T-helper 1 cell (primary cell): ENCODE measurements around the gene CEBPZOS.
A peak's percentile ranks its signal among the peaks of the same experiment; 100 is the strongest.

Source experiments
- DNase-seq, 5 donors: peaks; one replicate each; pipeline ENCODE4 v3.0.0-alpha.2; 2012 to 2020
- total RNA-seq, 4 donors: gene quantifications; one replicate each; lab custom pipeline; 2026; lab: John Stamatoyannopoulos, UW

CEBPZOS gene
- 15.5 to 30.2 (median 16.6) reads per million in 4 donors for total RNA-seq

DNA sequence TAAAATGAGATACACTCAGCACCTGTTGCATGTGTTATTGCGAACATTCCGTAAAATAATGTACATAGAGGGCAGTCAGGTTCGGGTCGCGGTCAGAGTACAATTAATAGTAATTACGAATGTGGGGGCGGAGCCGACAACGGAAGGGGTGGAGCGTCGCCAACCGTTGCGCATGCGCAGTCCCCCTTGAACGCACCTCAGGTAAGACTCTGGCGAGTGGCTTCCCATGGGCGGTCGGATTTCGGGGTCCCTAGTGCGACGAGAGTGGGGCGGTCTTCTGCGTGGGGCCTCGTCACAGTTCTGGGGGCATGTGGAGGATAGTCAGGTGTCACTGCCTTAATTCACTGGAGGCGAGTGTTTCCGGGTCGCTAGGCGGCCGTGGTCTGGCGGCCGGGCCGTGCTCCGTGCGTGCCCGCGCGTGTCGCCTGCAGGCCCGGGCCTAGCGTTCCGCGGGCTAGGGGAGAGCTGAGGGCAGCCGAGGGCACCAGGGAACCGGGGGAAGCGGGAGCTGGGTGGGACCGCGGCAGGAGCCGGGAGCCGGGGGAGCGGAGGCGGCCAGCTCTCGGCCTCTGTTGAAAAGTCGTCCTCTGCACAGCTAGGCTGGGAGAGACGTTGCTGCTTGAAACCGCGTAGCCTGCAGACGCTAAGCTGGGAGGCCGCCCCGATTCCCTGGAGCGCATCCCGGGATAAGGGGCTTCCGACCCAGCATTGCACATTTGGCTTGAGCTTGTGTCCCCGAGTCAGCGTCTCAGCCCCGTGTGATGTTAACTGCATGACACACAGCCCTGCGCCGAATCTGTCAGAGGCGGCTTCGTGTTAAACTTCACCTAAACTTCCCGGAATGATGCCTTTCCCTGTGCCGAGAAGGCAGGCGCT, at the start of gene CEBPZOS:
Gene CEBPZOS (plus strand): TSS at position 177 of the 876 bp plus-strand sequence. CDS start 3,209 bp downstream, outside the sequence.
- DNase-seq = peak; percentile 81 to 92 (median 85)

DNA sequence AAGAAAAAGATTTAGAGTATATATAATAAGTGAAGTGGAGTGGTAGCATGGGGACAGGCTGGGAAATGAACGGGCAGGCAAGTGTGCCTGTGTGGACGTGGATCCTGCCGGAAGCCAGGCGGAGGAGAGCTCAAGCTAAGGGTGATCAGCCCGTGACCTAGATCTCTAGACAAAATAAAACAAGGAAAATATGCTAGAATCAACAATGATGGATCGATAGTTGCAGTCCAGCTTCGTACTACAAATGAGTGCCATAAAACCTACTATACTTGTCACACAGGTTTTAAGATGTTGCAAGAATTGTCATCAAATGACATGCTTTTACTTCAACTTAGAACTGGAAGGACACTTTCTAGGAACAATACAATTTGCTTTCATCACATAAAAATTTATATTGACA, 48.0 kb upstream of the CEBPZOS start:
- DNase-seq = no peak

DNA sequence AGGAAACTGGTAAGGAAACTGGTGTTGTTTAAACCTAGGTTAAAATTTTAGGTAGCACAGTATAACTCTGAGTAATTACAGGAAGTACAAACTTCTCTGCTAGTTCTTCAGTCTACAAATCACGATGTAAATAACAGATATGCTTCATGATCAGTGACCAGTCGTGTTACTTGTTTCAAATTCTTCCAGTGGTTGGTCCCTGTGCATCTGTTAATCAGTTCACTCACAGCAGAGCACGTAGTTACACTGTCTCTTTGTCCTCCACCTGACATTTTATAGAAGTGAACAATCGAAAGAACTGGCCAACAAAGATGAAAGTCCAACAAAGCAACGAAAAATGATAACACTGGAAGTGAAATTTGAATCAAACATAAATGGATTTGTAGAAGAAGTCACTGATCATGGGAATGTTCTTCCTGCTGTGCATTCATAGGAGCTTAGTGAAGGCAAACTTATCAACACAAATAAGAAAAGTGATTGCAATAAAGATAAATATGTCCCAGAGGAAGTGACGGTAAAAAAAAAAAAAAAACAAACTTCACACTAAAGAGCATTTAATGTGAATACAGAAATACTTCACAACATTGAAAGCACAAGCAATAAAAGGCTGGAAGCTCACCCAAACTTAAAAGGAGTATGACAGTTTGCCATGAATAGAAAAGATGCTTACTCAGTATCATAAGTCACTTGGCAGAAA, 46.5 kb upstream of the CEBPZOS start:
- peak in 1 of 5 donors; percentile 47 for DNase-seq

DNA sequence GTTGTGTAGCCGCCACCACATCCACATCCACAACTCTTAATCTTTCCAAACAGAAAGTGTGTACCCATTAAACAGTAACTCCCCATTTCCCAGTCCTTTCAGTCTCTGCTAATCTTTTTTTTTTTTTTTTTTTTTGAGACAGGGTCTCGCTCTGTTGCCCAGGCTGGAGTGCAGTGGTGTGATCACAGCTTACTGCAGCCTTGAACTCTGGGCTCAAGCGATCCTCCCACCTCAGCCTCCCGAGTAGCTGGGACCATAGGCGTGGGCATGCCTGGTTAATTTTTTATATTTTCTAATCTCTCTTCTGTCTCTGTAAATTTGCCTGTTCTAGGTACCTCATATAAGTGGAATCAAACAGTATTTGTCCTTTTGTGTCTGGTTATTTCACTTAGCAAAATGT, 43.1 kb upstream of the CEBPZOS start:
- no peak for DNase-seq

DNA sequence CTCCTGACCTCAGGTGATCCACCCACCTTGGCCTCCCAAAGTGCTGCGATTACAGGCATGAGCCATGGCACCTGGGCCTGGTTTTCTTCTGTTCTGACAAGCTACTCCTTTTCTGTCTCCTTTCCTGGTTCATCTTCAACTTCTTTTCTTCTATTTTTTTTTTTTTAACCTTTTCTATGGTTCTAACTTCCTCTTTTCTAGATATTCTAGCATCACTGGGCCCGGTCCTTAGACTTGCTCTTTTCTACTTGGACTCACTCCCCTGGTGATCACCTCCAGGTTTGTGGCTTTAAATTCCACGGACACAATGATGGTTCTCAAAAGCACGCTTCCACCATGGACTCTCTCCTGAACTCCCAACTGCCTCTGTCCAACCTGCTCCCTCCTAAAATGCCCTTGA, 41.5 kb upstream of the CEBPZOS start:
- DNase-seq = no peak

DNA sequence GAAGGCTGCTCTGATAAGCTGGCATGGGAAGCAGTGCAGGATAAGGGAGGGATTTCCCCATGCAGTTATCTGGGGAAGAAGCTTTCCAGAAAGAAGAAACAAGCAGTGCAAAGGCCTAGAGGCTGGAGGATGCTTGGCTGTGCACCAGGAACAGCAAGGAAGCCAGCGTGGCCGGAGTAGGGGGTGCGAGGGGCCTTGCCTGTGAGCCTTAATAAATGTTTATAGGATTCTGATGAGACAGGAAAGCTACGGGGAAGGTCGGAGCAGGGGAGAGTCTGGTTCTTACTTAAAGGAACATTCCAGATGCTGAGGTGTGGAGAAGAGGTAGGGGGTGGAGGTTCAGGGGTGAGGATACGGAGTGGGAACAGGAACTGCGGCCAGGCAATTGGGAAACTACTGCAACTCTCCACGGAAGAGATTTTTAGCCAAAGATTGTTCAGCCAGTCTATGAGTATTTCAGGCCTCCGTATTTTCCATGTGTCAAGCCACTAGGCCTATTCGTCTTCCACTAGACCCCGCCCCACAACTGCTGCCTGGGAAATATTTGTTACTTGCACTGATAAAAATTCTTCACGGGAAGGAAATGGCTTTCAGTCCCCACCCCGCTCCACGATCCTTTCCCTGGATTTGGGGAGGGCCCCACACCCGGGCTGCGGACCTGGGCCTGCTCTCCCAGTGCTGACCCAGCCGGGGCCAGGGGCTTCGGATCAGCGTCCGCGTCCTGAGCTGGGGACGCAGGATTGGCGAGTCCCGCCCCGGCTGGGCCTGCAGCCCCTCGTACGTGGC, 40.0 kb upstream of the CEBPZOS start:
- peak in 2 of 5 donors; percentile 14 to 19 for DNase-seq

DNA sequence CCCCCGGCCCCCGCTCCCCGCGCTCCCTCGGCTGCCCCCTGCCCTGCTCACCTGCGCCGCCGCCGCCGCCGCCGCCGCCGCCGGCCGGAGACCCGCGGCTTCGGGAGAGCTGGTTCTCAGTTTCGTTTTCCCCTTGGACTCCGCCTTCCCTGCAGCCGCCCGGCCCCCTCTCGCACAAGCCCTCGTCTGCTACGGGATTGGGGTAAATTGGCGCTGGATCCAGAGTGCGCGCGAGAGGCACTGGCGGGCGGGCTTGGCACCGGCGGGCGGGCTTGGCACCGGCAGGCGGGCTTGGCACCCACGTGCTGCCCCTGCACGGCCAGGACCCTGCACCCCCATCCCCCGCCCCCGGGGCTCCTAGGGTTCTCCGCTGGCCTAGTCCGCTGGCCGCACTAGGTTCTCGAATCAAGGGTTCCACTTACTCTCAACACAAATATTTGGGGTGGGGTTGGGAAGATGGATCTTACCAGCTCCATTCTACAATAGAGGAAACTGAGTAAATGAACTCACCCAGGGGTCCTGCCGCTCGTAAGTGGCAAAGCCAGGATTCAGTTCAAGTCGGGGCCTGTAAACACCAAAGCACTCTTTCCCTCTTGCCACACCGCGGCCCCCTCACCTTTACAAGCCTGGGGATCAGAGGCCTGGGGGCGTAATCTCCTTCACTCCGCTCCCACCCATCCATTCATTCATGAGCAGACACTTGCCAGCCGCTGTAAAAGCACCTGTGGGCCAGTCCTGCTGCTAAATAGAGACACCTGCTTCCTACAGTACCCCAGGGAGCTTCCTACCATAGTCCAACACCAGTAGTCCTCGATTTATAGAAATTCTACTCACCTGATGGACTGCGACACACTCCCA, 39.2 kb upstream of the CEBPZOS start, which contains the start of gene EIF2AK2:
Gene EIF2AK2 (minus strand): TSS at position 124 of the 858 bp plus-strand sequence. CDS start 9,174 bp downstream, outside the sequence.
- DNase-seq = peak; percentile 65 to 79 (median 79)

DNA sequence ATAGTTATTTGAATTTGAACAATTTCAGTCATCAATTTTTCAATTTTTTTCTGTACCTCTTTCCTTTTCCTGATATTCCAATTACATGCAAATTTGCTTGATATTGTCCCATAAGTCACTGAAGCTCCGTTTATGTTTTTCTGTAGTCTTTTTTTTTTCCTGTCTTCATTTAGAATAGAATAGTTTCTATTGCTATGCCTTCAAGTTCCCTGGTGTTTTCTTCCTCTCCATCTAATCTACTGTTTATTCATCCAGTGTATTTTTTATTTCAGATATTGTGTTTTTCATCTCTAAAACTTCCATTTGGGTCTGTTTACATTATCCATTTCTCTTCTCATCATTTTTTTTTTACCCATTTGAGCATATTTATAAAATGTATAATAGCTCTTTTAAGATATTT, 31.5 kb upstream of the CEBPZOS start:
- DNase-seq = no peak

DNA sequence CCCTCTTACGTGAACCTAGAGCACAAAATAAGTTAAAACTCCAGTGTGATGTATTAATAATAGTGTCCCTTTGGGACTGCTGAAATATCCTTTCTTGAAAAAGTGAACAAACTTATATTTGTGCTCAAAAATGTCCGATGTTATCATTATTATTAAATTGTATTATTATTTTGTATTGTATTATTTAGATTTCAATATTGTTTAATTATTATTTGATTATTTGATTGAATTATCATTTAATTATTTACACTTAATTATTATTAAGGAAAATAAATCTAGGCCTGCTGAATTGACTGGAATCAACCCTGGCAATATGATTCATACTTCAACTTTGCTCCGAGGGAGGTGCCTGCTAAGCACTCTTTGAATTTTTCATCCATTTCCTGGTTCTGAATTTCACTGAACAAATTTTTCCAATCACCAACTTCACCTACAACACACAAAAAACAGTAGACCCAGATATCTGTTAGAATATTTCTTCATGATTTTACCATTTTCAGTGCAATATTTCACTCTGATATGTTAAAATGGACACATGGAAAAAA, 28.6 kb upstream of the CEBPZOS start:
- no peak for DNase-seq

DNA sequence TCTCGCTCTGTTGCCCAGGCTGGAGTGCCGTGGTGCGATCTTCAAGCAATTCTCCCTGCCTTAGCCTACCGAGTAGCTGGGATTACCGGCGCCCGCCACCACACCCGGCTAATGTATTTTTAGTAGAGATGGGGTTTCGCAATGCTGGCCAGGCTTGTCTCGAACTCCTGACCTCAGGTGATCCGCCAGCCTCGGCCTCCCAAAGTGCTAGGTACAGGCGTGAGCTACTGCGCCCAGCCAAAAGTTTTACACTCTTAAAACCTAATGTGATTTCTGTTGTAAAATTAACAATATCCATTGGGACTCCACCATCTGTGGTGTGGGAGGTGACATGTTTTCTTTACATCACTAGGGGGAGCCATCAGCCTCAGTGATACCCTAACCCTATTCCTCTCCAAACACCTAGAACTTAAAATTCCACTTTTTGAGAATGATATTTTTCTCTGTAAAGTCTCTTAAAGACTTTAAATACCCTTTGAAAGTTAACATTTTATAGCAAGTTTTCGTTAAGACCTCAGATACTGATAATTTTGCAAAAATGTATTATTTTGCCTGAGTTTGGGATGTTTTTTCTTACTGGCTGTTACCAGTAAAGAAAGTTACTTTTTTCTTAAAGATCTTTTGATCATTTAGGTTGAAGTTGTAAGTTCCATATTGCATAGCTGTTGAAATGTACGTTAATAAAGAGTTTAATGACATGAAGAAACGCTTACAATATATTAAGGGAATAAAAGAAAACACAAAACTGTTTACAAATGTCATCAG, 27.9 kb upstream of the CEBPZOS start:
- DNase-seq = peak in 1 of 5 donors; percentile 41

DNA sequence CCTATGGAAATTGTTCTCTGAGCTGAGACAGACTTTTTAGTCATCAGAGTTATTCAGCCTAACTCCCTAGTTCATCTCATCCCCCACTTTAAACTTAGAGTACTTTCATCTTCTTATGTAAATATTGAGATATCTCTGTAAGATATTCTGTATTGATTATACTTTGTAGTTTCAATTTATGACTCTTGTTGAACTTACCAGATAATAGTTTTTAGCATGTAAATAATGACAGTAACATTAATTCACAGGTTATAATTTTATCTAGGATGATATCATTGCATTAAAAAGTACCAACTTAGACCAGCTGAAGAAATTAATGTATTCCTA, 24.7 kb upstream of the CEBPZOS start:
- DNase-seq = no peak

DNA sequence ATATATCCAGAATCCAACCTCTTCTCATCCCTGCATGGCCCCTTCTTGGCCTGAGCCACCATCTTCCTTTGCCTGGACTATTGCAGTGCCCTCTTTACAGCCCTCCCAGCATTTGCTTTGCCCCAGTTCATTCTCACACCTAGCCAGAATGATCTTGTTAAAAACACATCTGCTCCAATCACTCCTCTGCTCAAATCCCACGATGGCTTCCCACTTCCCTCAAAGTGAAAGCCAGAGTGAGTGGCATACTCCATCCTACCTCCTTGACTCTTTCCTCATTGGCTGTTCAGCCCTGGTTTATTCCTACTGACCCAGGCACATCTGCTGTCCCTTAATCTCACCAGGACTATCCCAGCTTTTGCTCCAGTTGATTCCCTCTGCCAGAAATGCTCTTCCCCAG, 22.6 kb upstream of the CEBPZOS start:
- no peak for DNase-seq

DNA sequence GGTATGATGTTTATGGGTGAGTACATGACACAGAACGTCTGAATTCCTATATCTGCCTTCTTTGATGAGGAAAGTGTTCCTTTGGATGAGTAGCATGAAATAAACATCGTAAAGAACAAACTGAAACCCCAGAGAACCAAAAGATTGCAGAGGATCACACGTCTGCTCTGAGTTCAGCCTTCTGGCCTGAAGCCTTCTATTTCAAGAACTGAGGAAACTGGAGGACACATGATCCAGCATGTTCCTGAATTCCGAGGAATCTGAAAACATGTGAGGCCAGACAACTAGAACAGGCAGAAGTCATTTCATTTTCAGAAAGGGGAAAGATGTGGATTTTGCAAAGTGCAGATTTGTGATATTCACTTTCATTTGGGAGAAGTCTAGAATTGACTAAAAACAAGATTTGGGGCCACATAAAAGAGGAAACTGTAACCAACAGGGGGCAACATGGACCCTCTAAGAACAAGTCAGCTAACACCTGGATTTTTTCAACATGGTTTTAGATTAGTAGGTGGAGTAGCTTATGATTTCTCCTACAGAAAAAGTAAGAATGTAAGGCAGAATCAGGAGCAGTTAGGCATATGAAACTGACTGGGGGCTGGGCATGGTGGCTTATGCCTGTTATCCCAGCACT, 16.2 kb upstream of the CEBPZOS start:
- no peak for DNase-seq

DNA sequence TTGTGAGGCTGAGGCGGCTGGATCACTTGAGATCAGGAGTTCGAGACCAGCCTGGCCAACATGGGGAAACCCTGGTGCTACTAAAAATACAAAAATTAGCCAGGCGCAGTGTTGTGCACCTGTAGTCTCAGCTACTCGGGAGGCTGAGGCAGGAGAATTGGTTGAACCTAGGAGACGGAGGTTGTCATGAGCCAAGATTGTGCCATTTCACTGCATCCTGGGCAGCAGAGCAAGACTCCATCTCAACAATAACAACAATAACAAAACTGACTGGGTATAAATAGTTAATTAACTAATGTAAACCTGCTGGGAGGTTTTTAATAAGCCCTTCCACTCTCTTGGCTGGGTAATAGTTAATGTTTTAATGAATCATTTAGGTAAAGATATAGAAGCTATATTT, 15.7 kb upstream of the CEBPZOS start:
- no peak for DNase-seq

DNA sequence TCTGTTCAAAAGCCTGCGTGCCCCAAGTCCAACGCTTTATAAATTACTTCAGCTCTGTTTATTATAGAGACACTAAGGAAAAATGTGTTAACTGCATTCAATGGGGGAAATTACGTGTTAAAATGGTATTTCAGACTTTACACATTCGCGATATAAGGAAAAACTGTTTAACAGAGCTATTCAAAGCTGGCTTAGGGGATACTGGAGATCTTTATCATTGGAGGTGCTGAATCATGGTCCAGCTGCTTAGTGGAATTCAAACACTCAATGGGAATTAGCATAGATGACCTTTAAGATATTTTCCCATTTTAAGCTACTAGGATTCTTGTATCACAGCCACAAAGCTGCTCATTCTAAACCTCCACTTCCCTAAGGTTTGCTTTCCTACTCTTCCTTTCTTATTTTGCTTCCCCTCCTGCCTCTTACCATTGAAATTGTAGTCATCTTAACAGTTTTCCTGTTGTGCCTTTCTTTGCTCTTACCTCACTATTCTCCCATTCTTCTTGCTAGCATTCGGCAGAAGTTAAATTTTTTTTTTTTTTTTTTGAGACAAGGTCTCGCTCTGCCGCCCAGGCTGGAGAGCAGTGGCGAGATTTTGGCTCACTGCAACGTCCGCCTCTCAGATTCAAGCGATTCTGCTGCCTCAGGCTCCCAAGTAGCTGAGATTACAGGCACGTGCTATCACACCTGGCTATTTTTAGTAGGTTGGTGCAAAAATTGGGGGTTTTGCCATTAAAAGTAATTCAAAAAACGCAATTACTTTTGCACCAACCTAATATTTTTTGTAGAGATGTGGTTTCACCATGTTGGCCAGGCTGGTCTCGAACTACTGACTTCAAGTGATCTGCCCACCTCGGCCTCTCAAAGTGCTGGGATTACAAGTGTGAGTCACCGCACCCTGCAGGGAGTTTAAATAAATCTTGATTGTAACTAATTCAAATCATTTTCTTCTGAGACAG, 14.3 kb upstream of the CEBPZOS start:
- no peak for DNase-seq

DNA sequence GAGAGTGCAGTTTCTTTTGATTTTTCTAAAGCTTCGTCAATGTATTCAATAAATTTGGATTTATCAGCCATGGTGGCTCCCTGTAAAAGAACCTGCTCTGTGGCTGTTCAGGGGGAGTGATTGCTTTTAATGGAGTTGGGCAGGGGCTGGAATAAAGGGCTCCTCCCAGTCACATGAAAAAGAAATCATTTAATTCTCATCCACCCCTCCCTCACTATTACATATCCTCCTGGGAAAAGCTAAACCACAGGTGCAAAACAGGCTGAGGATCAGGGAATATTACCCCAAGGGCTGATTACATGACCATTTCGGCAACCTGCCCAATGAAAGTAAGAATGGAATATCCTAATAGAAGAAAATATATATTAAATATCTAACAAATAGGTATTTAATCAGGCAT, 7.7 kb upstream of the CEBPZOS start, which contains the start of gene SULT6B1:
Gene SULT6B1 (minus strand): TSS at position 101 of the 400 bp plus-strand sequence. CDS start 30 bp downstream, at position 71.
- no peak for DNase-seq

DNA sequence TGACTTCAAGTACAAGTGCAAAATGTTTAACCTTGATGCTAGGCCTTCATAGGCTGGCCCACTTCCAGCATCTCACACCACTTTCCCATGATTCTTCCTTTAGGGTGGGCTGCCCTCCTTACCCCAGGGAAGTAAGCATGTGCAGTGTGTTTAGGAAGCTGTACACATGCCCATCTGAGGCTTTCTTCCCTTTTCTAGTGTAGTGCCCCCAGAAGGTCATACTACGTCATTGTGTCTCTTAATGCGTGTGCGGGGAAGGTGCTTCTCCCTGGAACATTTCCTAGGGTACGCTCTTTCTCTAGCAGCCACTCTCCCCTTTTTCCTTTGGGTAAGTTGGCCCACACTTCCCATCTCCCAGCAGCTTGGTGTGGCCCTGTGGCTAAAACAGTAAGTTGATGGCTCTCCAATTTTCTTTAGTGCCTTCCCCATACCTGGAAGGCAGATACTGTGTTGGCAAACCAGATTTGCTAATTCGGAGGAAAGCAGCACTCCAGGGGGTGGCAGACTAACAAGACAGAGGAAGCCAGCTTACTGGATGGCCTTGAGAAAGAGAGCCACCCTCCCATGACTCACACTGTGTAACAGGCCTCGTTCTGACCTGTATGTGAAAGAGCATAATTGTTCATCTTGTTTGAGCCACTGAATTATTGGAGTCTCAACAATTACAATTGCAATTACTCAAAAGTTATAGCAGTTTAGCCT, 6.7 kb upstream of the CEBPZOS start:
- peak in 1 of 5 donors; percentile 35 for DNase-seq

DNA sequence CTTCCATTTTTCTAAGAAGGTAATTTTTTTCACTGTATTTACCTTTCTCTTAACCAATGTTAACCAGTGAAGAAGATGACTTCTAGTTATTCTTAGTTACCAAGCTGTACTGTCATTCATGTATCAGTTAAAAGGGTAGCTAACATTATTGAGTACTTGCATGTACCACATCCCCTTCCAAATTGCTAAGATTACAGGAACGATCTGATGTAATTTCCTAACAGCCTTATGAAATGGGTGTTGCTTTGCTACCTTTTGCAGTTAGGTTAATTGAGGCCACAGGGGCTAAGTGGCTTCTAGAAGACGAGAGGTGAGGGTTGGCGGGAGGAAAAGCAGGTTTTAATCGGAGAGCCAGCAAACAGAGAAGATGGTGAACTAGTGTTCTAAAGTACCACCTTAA, 6.0 kb upstream of the CEBPZOS start:
- DNase-seq = peak in 1 of 5 donors; percentile 55
